HG02884 (cell line): ENCODE data around the gene IL34.

ENCODE experiments used
- ATAC-seq: cut with Tn5 transposase; IDR thresholded peaks from one replicate; pipeline ENCODE4 v1.9.1; 2021; ENCODE audit warnings: mild to moderate bottlenecking, moderate library complexity; ENCODE audit not compliant: unreplicated experiment

IL34 gene

DNA sequence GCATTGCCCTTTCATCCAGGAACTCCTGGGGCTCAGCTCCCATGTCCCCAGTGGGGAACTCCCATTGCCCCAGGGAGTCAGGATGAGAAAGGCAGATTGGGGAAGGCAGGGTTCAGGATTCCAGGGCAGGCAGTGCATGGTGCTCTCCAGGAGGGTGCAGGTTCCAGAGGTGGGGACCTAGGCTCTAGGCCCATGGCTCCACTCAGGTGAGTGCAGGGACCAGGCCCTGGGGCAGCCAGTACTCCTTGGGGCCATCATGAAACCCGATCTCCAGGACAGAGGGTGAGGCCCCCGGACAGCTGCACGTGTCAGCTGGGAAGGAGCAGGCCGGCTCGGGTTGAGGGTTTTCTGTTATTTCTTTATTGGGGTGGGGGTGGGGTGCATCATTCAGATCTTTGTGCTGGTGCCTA, 40.7 kb downstream of the IL34 start:
- ATAC-seq = no peak

DNA sequence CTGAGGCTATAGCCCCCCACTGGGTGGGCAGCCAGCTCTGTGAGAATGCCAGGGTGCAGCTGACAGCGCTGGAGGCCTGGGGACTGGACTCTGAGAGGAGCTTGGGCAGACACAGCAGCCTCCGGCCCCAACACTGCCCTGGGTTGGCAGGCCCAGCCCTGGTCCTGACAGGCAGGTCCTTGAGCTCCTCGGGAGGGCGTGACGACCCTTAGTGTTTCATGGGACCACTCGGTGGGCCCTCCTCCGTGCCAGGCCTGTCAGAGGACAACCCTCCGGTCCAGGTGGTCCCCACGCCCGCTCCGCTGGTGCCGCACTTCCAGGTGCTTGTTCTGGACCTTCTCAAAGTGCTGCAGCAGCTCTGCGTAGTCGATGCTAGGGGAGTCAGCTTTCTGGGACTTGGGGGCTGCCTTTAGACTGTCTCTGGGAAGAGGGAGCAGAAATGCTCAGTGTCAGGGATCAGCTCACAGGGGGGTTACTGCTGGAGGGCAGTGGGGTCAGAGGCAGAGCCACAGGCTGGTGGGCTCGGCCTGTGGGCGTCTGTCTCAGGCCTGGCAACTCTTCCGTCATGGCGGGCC, 41.4 kb downstream of the IL34 start:
- ATAC-seq = no peak

DNA sequence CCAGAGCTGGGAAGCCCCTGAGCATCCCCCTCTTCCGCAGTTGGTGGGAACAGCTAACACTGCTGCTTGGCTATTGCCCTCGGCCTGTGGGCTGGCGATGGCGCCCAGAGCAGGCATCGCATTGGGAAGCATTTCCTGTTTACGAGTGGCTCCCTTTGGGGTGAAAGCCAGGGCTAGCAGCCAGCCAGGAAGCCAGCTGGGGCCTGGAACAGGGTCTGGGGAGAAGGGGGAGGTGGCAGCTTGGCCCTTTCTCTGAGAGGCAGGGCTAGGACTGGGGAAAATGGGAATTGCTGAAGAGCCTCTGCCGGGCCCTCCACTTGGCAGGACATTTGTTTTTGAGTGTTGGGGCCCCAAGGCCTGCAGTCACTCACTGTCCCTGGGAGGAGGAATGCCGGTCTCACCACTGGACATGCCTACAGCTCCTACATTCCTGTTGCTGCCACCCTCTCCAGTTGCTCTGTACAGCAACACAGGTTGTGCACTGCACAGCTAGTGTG, 41.9 kb downstream of the IL34 start:
- ATAC-seq = no peak

DNA sequence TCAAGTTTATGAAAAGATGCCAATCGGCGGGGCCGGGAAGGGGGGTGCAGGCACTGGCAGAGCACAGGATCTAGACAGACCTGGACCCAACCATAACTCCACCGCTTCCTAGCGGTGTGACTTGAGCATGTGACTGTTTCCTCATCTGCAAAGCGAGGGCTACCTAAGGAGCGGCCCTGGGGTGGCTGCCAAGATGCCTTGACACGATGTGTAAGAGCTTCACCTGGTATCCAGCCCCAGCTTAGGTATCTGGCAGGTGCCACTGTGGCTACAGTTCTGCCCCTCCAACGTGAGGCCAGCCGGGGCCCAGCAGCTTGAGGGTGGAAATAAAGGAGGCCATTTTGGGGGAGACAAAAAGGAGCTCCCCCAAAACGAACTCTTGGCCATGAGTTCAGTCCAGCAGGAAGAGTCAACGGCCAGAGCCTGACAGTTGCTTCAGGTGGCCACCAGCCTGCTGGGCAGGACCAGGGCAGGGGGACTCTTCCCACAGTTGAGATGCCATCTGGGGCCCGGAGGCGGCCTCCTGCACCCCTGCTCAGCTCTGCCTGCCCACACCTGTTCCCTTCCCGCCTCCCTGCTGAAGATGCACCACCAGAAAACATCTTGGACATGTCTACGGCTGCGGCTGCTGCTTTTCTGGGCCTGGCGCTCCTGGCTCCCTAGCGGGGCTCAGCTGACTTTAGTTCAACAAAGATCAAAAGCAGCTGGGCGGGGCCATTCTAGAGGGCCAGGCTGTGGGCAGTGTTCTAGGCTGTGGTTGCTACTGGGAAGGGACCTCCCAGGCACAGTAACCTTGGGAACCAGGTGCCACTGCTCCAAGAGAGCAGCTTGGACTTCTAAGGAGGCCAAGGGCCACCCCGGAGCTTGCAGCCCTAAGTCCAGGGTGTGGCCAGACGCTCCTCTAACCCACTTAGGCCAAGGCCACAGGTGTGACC, 42.9 kb downstream of the IL34 start:
- ATAC-seq = no peak

DNA sequence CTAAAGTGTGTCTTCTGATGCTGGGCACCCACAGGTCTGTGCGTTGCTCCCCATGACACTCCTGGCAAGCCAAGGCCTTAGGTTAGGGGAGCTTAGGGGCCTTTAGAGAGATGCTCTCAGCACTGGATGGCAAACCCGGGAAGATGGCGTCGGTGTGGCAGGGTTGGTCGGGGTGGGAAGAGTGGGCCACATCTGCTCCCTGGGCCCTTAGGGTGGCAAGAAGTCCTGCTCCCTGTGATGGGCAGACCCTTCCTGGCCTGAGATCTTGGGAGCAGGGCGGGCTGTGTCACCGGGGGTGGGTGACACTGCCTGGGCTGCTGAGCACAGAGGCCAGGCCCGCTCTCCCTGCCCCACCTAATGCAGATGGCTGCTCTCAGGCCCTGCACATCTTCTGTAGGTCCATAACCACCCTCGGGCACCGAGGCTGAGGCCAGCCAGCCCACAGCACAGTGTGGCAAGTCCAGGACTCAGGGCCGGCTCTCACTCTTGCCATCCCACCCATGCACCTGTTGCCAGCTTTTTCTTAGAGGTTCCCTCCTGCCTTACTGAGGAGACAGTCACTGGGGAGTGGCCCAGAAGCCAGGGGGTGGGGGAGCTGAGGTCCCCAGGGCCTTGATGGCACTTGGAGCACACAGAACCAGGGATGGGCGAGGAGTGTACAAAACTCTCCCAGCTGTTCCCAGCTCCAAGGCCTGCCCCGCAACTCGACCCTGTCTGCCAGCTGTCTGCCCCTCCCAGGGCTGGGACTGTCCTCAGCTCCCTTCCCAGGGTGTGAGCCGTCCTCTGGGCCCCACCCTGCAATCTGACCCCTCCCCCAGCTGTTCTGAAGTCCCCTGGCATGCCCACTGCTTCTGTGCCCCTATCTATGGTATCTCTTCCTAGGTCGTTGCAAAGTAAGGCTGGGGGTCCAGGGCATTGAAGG, 43.9 kb downstream of the IL34 start:
- no peak for ATAC-seq

DNA sequence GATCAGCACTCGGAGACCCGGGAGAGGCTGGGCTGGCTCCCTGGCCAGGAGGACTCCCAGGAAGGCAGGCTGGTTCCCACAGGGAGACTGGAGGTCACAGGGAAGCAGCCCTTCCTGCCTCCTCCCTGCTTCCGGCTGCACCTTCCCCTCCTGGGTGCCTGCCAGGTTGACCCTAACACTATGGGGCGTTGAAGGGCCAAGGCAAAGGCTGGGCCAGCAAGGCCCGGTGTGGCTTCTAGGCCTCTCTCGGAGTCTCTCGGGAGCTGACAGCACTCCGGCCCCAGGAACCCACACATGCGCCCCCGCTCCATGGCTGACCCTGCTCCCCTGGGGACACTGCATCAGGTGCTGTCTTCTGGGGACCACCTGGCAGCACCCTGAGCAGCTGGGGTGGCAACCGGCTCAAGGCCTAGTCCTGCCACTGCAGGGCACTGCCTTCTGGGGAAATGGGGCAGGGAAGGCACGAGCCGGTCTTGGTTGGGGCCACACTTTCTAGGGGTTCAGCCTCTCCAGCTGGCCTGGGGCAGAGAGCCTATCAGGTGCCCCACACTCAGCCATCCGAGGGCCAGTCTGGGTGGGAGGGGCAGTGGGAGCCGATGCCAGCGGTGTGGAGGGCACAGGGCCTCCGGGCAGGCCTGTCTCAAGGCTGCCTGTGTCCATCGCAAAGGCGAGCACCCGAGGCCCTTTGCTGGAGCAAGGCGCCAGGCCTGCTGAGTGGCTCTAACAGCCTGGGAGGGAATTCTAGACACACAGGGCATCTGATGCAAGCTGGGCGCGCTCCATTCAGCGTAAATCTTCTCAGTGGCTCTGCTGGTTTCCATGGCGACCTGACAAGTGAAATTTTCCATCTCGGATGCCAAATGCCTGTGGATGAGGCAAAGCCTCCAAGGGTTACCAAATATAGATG, 45.1 kb downstream of the IL34 start:
- ATAC-seq = no peak

DNA sequence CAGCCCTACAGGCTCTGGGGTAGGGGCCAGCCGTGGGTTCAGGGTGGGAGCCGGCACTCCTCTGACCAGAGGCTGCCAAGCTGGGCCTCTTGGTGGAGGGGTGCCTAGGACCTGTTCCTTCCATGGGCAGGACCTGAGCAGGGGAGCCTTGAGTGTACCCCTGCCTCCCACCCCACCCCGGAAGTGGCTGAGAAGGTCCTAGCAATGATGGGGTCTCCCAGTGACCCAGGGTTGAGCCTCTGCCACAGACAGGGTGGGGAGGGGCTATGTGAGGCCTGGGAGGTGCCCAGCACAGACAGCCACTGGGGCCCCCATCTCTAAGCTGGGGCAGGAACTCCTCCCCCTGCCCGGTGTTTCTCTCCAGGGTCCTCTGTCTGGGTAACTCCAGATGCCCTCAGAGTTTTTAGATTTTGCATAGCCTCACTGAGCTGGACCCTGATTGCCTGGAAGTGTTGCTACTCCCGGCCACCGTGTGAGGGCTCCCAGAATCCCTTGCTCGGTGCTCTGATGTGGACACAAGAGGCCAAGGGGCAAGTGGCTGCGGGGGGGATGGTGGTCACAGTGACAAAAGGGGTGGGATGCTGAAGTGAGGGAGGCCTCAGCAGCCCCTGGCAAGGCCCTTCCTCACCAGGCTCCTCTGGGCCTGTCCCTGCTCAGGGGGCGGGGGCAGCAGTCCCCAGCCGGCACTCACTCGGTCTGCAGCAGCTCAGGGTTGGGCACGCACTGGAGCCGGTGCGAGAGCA, 45.9 kb downstream of the IL34 start:
- no peak for ATAC-seq

DNA sequence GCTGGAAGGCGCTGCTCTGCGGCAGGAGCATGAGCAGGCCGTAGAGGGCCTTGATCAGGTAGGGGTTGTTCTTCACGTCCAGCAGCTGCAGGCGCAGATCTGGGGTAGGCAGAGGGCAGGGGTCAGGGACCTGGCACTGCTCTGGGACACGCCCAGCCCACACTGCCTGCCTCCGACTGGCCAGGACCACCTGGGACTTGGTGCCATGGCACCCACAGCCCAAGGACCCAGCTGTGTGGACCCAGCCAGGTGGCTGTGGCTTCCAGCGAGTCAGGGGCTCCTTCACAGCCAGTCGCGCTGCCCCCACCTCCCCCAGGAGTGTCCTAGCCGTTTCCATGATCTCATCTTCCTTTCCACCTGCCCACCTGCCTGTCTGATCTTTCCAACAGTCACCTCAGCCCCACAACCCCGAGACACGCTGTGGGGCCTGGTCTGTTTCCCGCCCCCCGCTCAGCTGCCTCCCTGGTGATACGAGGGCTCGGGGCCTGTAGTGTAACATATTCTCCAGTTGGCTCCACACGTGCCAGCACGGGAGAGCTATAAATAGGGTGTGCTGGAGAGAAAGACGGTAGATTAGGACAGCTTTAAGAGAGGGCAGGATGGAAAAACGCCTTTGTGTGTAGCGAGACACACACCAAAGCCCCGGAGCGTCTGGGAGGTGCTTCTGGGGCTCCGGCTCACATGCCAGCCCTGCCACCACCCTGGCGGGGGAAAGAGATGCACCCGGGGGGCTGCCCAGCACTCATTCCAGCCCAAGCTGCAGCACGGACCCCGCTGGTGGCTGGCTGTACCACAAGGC, 46.7 kb downstream of the IL34 start:
- no peak for ATAC-seq

DNA sequence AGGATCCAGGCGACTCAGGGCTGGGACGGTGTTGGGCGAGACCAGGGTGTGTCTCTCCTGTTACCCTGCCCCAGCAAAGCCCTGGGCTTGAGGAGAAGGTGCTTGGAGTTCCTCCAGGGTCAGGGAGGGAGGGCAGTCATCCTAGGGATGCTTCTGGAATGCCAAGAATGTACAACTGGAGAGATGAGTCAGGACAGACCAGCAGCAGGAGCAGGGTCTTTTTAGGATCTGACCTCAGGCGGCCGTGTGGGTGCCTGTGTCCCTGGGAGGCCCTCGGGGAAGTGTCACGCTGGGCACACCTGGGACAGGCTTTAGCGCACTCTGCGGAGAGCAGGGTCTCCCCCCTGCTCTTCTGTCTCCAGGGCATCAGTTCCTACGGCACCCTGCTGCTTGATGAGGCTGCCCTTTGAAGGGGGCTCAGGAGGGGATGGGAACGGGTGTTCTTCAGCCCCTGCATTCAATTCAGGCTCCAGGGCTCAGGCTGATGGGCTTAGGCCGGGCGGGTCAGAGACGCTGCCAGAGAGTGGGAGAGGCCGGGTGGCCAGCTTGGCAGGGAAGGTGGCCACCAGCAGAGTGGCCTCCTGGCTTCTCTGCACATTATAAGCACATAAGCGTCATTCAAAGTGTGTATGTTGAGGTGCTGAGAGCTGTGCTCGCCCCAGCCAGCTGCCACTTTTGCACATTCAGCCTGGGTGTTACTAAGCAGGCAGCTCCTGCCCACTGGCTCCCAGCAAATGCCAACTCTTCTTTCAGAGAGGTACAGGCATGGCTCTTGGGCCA, 47.9 kb downstream of the IL34 start:
- ATAC-seq = no peak

DNA sequence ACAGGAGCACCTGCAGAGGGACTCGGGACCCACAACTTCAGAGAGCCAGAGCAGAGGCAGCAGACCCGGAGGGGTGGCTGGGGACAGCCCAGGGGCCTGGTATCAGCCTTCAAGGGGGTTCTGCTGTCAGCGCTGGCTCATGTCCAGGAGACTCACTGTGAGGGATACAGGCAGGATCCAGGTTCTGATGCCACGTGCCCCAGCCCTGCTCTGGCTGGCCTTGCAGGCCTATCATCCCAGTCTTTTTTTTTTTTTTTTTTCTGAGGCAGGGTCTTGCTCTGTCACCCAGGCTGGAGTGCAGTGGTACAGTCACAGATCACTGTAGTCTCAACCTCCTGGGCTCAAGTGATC, 48.5 kb downstream of the IL34 start:
- no peak for ATAC-seq

DNA sequence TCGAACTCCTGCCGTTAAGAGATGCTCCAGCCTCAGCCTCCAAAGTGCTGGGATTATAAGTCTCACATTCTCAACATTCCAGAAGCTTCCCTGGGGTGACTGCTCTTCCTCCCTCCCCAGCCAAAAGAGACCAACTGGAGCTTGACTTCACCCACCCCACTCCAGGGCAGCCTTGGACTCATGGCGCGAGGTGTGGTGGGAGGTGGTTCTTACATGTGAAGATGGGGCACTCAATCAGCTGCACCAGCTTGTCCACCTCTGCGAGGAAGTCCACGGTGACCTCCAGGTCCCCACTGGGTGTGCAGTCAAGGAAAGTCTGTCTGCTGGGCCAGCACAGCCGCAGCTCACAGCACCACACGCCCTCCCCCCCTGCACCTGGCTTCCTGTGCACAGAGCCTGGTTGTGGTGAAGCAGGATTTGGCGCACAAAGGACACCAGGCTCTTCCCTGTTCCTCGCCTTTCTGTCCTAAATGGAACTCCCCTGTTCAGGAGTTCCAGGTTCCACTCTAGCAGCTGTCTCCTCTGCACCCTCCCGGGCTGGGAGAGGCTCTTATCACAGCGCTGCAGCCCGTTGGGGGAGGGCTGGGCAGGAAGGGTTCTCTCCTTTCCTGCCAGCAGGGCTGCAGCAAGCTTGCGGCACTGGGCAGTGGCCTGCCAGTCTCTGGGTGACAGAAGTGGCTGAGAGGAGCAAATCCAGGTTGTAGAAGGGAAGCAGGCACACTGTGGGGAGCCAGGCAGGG, 49.1 kb downstream of the IL34 start:
- no peak for ATAC-seq

DNA sequence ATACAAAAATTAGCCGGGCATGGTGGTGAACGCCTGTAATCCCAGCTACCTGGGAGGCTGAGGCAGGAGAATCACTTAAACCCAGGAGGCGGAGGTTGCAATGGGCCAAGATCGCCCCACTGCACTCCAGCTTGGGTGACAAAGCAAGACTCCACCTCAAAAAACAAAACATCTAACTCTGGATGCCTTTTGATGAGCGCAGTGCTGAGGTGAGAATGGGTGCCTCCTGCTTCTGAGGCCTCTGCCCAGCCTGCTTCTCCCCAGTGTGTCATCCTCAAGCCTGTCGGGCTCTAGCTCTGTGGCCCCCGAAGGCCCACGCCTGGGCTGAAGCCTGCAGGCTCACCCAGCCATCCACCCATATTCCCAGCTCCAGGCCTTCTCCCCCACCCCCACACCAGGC, 50.0 kb downstream of the IL34 start:
- ATAC-seq = no peak

DNA sequence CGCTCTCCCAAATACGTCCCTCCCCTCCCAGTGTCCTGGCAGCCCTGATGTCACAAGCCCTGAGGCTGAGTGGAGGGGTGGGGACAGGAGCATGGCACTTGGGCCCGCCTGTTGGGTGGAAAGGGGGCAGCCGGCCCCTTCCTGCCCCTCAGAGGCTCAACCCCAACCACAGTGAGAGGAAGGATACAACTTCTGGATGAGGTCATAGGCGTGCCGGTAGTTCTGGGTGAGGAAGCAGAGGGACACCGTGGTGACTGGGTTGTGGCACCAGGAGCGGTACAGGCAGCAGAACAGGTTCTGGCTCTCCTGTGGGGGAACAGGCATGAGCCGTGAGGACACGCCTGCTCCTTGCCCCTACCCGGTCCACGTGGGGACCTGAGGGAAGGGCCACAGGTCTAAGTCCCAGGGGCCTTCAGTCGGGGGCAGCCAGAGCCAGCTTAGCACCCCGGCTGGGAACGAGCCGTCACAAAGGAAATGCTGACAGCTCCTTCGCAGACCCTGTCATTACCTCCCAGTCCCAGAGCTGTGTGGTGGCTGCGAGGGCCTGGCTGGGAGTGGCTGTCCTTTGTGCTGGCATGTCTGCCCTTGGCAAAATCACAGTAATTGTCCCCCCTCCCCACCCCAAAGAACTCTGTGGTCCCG, 50.7 kb downstream of the IL34 start:
- ATAC-seq = no peak

DNA sequence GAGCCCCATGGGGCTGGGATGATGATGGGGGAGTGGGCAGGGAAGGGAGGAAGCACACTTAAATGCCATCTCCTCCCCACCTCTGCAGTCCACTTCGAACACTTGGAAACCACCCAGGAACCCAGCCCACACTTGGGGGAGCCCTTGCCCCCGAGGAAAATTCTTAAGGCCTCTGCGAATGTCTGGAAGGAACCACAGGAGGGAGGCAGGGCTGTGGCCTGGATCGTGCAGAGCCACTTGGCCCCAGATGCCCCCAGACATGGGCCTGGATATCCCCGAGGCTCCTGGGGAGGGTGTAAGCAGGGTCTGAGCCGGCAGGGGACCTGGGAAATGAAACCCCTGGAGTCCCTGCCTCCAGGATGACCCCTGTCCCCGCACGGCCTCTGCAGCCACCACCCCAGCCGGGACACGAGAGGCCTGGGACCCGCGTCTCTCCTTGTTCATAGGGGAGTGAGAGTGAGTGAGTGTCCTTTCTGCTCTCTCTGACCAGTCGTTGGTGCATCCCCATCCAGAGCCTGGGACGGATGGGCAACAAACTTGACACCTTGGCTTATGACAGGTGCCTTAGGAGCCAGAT, 51.3 kb downstream of the IL34 start:
- ATAC-seq = no peak

DNA sequence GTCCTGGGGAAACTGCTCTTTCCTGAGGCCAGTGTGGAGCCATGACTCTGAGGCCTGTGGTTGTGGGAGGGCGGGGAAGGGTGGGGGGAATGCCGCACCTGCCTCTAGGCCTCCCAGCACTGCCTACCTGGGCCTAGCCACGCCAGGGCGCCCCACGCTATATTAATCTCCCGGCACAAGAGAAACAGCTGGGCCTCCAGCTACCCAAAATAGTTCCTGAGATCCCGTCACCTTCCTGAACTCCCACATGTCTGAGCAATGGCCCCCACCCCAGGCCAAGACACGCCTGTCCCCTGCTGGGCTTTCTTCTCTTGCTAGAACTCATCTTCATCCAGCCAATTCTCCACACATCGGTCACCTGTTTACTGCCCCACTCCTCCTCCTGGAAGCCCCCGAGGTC, 52.5 kb downstream of the IL34 start:
- ATAC-seq = no peak

DNA sequence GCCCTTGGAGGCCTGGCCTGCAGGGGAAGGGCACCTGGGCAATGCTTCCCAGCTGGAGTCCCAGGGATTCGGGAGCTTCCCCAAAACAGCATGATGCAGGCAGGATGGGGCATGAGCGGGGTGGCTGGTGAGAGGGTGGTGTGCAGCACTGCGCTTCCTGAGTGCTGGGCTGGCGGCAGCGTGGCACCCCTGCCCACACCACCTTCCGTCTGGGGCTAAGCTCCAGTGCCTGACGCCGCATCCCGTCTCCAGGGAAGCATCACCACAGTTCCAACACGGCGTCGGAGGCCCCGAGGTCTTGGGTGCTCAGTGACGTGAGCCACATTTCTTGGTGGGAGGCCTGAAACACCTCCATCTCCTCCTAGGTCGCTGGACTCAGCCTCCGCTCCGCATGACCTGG, 53.3 kb downstream of the IL34 start:
- ATAC-seq = no peak
